ENCODE results near the gene KRTAP10-1. TPM values are rescaled to one million over a fixed set of nuclear protein-coding genes. Genes with fewer than 3 reads are reported as not detected.

The KRTAP10-1 gene
- polyA plus RNA-seq, 10 donors: not detected

DNA sequence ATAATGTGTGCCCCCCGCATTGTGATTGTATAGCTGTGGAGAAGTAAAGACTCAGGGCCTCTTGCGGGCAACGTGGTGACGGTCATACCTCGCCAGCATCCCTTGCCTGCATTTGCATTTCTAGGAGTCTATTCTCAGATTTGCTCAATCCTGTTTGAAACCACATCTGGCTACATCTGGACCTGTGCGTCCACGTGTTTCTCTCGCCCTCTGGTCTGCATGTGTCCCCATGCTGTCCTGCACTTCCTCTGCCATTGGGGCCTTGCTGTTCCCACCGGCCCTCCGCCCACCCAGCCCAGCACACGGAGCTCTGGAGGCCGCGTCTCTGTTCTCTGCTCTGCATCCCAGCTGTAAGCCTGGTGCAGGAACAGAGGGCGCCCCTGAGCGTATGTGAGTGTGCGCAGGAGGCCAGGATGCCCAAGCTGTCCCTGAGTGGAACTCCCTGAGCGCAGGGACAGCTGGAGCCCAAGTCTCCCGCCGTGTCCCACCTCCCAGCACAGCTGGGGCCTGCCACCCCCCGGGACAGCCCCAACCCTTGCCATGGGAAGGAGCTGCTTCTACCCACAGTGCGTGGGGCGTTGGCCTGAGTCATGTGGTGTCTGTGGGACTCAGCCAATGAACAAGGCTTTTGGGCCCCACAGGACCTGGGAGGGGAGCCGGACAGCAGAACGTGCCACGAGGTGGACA is 9.7 kb upstream of the KRTAP10-1 start:
- no peak for DNase-seq

DNA sequence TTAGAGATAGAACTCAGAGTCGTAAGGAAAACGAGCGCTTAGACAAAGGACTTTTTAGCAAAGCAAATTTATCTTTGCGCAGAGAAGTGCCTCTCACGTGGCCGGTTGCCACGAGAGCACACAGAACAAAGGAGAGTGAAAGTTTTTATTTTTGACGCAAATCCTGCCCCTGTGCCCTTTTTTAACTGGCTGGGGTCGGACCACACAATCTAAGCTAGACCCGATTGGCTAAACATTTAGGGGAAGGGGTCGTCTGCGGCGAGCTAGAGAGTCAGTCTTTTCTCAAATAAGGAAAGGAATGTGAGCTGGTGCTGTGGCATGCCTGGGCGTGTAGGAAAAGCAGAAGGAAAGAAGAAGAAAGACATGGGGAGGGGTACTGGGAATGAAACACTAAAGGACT is 8.9 kb upstream of the KRTAP10-1 start:
- DNase-seq: no peak

DNA sequence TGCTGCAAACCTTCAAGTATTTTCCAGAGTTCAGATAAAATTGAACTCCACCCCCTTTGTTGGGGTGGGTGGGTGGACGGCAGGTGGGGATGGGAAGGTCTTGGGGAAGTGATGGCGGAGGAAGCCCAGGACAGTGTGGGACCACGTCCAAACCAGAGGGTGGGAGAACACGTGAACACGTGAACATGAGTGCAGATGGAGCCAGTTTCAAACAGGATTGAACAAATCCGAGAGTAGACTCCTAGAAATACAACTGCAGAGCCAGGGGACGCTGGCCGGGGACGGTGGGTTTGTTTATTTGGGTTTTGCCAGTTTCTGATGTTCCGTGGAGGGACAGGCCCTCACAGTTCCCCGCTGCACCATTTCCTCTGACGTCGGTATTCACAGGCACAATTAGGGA is 8.4 kb upstream of the KRTAP10-1 start:
- DNase-seq: no peak

DNA sequence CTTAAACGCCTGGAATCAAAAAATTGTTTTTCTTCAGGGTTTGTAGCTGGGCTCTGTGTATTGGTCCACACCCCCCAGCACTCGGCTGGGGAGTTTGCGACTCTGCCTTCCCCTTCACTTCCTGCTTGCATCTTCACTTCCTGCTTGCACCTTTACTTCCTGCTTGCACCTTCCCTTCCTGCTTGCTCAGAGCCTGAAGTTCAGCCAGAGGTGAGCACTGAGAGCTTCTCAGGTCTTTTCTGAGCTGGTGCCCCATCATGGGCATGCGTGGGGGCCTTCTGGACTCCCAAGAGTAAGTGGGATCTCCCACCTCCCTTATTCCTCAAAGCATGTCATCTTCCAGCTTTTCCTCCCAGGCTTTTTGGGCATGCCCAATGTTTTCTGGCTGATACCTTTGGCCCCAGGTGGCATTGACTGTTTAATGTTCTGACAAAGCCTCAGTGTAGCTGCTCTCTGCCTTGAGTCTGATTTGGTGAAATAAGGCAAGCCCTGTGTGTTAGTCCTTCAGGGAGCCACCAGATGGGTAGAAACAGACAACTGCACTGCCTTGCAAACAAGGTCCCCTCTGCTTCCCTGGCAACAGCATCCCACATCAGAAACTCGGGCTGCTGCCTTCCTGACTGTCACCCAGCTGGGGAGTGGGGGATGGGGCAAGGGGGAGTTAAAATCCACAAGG is 7.8 kb upstream of the KRTAP10-1 start:
- no peak for DNase-seq

DNA sequence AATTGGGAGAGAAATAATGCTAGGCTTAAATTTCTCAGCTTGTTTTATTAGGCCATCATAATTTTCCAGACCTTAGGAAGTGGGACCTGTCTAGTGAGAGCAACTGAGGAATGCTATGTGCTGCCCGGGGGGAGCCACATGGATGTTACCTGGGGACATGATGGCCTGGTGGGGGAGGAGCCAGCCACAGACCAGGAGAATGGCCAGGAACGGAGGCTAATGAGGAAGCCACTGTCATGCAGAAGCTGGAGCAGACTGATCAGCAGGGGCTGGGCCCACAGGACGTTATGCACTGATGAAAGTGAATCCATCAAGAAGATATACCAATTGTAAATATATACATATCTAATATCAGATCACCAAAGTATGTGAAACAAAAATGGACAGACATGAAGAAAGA is 4.6 kb upstream of the KRTAP10-1 start:
- DNase-seq: no peak

DNA sequence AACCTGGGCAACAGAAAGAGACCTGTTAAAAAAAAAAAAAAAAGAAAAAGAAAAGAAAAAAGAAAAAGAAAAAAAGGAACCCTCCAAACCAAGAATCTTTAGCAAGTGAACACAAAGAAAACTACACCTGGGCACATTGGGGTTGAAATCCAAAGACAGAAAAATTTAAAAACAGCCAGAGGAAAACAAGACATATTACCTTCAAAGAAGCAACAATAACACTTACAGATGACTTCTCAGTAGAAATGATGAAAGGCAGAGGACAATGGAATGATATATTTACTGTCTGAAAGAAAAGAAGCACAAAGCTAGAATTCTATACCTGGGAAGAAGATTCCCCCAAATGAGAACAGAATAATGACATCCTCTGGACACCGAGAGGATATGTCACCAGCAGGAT is 2.7 kb upstream of the KRTAP10-1 start:
- no peak for DNase-seq

DNA sequence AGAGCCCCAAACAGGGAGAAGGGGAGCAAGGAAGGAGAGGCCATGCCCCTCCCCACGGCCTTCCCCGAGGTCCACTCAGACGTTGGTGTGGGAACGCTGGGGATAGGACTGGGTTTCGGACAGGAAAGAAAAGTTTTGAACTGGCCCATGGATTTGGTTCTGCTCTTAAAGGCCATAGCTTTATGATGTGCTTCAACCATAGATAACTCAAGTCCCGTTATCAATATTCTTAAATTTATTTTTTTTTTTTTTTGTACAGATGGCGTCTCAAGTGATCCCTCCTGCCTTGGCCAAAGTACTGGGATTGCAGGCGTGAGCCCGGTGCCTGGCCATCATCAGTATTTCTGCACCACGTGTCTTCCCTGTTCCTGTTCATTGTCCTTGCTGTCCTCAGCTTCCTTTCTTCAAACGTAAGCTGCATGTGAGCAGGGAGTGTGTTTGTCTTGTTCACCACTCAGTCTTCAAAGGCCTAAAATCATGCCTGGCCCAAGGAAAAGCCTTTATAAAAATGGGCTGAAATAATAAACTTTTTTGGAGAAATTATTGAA is 820 bp upstream of the KRTAP10-1 start:
- no peak for DNase-seq

DNA sequence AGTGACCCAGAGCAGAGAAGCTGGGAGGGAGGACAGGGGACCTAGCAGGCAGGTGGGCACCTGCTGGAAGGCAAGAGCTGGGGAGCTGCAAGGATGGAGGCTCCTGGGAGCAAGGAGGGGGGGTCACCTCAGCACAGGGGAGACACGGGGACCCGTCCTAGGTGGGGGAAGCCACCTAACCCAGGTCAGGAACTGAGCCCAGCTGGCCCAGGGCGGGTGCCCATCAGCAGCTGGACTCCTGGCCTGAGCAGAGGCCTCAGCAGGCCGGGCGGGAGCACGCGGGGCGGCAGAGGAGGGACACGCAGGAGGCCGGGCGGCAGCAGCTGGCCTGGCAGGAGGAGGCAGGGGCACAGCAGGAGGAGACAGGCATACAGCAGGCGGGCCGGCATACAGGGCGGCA is 949 bp downstream of the KRTAP10-1 start:
- DNase-seq: no peak

DNA sequence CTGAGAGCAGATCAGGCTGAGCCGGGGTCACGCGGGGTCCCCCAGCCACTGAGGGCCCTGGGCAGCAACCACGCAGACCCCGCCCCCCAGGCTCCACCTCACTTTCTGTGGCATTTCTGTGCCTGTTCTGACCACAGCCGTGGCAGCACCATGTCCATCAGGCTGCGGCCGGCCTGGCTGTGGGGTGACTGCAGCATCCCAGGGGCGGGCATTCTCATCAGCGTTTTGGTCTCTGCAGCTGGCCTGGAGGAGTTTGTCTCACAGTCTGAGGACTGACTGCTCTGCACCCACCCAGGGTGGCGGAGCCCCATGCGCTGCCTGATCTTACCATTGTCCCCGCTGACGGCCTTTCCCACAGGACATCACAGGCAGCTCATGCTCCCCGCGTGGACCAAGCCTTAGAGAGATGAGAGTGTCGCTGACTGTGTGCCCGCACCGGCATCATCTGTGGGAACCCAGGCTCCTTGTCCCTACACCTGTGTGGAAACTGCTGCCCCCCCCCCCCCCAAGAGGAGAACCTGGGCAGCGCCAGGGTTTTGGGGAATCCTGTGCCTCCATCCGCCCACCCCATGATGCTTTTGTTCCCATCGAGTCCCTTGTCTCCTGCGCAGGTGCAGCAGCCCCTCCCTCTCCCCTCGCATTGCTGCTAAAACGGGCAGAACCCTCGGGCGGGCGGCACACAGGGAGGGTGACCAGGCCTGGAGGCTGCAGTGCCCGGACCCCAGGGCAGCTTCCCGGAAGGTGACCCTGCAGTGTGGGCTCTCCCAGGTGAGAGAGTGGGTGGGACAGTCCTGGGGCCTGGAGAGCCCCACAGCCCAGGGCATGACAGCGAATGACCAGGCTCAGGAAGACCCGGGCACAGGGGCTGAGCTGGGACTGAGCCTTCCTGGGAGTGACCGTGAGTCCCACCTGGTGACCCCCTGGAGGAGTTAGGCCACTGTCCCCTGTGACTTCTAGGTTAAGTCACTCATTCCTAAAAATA is 1.8 kb downstream of the KRTAP10-1 start:
- DNase-seq: no peak

DNA sequence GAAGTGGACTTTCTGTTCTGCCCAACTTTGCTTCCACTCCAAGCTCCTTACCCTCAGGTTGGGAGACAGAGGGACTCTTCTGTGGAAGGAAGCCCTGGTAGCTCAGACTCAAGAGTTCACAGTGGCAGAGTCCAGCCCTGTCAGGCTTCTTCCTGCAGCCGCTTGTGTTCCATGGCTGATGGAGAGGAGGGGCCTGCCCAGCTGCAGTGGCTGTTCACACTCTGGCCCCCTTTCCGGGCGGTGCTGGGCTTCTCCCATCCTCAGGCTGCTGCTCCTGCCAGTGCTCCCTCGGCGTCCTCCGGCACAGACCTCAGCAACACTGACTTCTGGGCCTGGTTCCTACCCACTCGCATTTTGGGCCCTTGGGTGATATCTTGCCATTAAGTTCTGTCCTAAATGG is 4.0 kb downstream of the KRTAP10-1 start:
- DNase-seq: no peak

DNA sequence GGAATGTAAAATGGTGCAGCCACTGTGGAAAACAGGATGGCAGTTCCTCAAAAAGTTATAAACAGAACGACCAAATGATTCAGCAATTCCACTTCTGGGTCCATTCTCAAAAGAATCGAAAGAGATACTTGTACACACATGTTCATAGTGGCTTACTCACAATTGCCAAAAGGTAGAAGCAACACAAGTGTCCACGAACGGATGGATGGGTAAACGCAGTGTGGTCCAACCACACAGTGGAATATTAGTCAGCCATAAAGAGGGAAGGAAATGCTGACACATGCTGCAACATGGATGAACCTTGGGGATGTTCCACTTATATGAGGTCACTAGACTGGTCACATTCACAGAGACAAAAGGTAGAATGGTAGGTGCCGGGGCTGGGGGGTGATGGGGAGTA is 5.3 kb downstream of the KRTAP10-1 start:
- no peak for DNase-seq

DNA sequence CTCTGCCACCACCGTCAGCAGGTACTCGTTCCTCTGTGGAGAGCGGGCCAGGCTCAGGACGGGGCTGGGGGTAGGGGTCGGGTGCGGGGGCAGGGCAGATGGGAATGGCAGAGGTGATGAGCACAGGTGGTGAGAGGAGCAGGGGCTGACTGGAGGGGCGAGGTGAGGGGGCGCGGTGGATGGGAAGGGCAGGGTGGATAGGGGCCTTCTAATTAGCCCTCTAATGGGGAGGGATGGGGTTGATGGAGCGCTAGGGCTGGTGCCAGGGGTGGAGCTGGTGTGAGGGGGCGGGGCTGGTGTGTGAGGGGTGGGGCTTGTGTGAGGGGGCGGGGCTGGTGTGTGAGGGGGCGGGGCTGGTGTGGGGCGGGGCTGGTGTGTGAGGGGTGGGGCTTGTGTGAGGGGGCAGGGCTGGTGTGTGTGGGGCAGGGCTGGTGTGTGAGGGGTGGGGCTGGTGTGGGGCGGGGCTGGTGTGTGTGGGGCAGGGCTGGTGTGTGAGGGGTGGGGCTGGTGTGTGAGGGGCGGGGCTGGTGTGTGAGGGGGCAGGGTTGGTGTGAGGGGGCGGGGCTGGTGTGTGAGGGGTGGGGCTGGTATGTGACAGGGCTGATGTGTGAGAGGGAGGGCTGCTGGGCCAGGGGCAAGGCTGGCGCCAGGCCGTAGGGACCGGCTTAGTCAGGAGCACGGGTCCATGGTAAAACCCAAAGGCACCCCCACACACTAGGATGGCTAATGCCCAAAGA is 5.9 kb downstream of the KRTAP10-1 start:
- no peak for DNase-seq

DNA sequence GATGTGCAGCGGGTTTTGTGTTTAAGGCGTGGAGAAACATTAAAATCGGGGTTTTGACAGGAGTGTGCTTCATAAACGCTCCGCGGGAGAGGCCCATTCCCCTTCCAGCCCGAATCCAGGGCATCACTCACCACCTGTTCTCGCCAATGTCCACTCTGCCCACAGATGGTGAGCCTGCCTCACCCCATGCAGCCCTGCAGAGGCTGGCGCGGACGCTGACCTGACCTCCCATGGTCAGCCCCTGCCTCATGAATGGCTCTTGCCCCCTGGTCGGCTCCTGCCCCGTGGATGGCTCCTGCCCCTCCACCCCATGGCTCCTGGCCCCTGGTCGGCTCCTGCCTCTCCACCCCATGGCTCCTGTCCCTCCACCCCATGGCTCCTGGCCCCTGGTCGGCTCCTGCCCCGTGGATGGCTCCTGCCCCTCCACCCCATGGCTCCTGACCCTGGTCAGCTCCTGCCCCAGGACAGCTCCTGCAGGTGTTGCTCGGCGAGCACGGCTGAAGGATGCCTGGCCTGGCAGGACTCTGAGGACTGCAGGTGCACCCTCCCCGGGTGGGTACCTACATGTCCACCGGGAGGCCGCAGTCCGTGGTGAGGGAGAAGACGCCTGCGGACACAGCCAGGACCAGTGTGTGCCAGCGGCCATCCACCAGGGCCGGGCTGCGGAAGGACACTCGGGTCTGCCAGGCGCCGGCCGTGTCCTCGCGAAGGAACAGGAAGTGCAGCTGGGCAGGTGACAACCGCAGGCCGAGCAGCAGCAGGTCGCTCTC is 6.7 kb downstream of the KRTAP10-1 start:
- DNase-seq: no peak

DNA sequence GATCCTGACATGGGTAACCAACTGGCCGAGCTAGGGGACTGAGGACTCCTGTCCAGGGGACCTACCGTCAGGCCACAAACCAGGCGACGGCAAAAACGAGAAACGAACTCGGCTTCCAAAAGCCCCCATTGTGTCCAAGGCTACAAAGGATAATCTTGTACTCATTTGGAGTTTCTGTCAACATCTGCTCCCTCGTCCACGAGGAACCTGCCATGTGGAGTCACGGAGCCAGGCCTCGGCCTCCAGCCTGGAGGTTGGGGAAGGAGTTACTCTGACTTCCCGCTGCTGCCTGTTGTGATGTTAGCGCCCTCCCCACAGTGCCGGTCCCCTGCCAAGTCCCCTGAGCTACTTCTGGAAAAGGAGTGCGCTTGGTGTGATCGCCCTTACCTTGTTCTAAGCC is 7.3 kb downstream of the KRTAP10-1 start:
- no peak for DNase-seq

DNA sequence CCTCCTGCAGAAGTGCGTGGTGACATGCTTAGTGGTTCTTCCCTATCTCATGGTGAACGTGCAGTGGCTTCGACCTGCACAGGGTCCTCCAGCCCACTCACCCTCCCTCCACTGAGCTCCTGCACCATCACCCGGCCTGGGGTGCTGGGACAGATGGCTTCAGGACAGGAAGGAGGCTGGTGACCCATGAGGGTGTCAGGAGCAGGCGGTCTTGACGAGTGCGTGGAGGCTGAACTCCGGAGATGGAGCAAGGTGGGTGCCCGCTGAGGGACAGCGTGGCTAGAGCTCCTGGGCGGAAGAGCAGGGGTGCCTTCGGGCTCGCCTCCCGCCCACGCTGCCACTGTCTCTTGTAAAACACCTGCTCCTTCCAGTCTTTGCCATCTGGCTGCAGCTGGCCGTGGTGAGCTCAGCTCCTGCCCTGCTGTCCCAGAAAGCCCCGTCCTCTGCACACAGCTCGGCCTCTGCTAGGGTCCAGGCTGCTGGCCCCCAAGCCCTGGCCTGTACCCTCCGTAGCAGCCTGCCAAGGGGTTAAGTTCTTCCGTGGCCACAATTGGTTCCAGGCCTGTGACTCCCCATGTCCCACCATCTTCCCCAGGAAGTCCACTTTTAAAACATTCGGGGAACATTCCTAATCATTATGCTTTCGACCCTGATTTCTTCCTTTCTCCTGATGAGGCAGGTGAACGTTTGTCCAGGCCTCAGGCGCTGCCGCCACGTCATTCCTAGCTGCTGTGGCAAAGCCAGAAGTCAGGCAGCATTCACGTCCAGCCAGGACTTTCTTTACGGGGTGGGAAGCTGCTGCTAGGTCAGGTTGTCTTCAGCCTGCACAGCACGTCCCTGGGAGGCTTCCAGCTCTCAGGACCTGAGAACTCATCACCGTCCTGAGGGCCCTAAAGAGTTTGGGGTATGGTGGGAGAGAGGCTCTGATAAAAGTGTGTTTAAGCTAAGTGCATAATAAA is 8.1 kb downstream of the KRTAP10-1 start:
- DNase-seq: peak in 1 of 3 donors; percentile 33

DNA sequence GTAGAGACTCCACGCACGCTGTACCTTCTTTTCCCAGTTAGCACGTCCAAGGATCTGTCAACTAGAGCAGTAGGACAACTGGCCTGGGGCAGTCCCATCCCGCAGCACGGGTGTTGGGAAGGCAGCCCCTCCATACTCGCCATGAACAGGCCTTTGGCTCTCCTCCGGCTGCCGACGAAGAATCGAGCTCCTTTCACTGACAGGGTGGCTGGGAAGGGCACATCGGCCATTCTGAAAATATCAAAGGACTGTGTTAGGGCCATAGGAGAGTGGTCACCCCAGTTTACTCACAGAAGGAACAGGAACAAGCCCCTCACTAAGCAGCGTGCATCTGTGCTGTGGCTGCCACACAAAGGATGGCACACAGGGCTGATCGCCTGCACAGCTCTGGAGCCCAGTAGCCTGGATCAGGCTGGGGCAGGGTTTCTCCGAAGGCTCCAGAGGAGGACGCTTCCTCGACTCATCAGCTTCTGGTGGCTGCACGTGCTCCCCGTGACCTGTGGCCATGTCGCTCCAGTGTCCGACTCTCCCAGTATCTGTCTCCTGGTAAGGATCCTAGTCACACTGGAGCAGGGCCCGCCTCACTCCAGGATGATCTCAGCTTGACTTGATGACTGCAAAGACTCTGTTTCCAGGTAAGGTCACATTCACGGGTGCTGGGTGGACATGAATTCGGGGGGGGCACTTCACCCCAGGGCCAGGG is 8.9 kb downstream of the KRTAP10-1 start:
- no peak for DNase-seq

DNA sequence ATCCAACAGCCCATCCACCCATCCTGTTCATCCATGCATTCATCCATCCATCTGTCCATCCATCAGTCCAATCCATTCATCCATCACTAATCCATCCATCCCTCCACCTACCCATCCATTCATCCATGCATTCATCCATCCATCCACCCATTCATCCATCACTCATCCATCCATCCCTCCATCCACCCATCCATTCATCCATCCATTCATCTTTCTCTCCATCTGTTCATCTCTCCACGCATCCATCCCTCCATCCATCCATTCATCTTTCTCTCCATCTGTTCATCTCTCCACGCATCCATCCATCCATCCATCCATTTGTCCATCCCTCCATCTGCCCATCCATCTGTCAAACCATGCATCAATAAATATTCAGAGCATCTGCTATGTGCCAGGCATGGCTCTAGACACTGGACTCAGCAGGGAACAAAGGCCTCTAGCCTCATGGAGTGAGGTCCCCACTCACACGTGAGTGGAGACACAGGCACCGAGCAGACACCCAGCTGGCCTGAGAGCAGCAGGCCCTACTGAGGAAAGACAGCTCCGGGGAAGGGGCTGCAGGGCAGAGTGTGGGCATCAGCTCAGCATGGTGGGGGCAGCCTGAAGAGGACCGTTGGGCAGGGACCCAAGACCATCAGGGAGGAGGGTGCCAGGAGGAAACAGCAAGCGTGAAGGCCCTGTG is 9.6 kb downstream of the KRTAP10-1 start:
- no peak for DNase-seq

DNA sequence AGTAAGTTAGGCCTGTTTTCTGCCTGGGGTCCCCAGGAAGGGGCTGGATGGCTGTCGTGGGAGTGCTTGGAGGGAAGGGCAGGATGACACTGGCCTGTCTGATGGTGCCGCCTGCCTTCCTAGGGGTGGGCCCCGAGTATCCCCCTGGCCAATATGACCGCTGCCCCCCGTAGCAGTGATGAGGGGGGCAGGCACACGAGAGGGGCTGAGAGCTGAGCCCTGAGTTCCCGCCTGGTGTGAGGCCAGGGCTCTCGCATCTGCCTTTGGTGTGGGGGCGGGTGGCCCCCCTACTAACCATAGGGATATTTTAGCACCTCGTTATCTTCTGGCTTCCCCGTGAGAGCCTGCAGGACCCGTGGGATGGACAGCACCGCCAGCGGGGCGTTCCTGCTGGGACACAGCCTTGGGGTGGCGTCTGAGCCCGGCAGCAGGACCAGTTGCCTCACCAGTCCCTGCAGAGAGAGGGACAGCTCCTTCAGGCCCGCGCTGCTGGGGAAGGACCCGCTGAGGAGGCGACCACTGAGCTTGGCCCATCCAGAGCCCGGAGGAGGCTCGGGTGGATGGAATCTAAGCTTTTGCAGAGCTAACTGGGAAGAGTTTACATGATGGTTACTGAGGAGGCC is 10.4 kb downstream of the KRTAP10-1 start:
- DNase-seq: no peak

Data from muscle of back (tissue), 11 donors.